Lower leg skin (tissue), 3 donors: ENCODE data around the gene RAP1GAP.

Source experiments
- CTCF ChIP-seq, 3 donors: fragments of 450-650 bp; IDR thresholded peaks; one replicate each; pipeline ENCODE4 v1.5.1; 2016; ENCODE audit warnings: antibody characterized with exemption in 3 of 3, mild to moderate bottlenecking in 3 of 3, moderate library complexity in 2 of 3
- POLR2A ChIP-seq, 2 donors: fragments of 450-650 bp; IDR thresholded peaks; one replicate each; pipeline ENCODE4 v1.6.1; 2016 to 2017; ENCODE audit warnings: antibody characterized with exemption in 2 of 2, mild to moderate bottlenecking in 1 of 2, moderate library complexity in 1 of 2

DNA sequence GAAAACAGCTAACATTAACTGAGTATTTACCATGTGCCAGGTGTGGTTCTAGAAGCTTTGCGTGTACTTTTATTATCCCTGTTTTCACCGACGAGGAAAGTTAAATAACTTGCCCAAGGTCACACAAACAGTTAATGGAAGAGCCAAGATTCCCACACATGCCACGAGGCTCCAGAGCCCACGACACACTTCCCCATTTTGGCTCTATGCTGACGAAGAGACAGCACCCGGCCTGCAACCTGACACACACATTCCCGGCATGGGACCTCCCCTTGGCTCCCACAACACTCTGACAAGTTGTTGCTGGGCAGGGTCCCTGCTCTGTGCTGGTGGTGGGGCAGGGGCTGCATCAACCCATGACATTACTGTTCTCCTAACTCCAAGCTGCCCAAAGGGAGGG, 52.8 kb downstream of the RAP1GAP start:
- TF ChIP-seq POLR2A (IDR thresholded peaks at IDR 0.05) (no peak), CTCF (IDR thresholded peaks at IDR 0.05) (no peak)
